CD4-positive, alpha-beta T cell treated with Interleukin-21 for 1 hour (primary cell): Measurements from ENCODE around the gene CEP170B.
"Not testable (repeated sequence)": the region's sequence is repeated elsewhere in the genome, so short reads cannot be mapped to it uniquely, and the experiment has no call there.

Experiments
- DNase-seq: peaks from one replicate; pipeline ENCODE4 v3.0.0-alpha.2; 2020

CEP170B gene

GRCh38 chr14:104879983-104880565 lies 15.0 kb downstream of the CEP170B start:
- DNase-seq: no peak

GRCh38 chr14:104880584-104881210 lies 15.6 kb downstream of the CEP170B start:
- DNase-seq: no peak

DNA sequence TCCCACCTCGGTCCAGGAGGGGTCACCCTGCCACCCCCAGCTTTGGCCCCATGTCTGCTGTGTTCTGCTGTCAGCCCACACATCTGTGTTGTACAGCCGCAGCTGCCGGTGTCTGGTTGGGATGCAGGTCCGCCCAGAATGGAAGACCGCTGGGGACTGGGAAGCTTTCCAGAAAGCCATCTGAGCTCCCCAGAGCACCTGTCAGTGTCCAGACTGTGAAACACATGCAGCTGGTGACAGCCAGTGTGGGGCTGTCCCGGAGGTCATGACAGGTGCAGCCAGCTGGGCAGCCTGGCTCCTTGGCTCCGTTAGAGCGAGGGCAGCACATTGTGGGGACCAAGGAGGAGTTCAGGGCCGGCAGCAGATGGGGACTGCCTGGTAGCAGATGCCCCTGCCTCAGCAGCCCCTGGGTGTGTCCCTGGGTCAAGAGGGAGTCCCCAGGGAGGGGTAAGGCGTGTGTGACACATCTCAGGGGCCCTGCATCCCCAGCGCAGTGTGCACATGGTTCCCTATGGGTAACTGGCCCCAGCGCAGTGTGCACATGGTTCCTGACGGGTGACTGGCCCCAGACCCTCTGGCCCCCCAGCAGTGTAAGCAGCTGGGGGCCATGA lies 16.4 kb downstream of the CEP170B start:
- DNase-seq: no peak

- no peak for DNase-seq
Observed at GRCh38 chr14:104882325-104882973, 17.4 kb downstream of the CEP170B start.

DNA sequence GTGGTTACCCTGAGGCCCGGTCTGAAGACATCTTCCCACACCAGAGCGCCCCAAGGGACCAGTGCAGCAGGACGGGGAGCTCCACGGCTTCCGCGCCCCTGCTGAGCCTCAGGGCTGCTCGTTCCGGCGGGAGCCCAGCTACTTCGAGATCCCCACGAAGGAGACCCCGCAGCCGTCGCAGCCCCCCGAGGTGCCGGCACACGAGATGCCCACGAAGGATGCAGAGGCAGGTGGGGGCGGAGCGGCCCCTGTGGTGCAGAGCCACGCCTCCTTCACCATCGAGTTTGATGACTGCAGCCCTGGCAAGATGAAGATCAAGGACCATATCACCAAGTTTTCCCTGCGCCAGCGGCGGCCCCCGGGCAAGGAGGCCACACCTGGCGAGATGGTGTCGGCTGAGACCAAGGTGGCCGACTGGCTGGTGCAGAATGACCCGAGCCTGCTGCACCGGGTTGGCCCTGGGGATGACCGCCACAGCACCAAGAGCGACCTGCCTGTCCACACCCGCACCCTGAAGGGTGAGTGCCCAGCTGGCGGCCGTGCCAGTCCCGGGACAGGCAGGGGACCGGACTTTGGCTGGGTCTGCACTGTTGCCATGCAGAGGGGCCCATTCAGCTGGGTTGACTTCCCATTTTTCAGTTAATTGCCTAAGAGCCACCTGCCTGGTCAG lies 18.1 kb downstream of the CEP170B start:
- DNase-seq: no peak

DNA sequence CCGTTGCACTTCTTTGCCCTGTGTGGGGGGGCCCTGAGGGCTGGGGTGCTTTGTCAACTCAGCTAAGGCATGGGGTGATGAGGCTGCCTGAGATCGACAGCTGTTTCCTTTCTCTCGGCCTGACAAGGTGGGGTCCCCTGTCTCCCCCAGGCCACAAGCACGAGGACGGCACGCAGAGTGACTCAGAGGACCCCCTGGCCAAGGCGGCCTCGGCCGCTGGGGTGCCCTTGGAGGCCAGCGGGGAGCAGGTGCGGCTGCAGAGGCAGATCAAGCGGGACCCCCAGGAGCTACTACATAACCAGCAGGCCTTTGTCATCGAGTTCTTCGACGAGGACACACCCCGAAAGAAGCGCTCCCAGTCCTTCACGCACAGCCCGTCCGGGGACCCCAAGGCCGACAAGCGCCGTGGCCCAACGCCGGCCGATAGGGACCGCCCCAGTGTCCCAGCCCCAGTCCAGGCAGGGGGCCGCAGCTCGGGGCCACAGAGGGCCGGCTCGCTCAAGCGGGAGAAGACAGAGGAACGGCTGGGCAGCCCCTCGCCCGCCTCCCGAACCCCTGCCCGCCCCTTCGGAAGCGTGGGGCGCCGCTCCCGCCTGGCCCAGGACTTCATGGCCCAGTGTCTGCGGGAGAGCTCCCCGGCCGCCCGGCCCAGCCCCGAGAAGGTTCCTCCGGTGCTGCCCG lies 18.8 kb downstream of the CEP170B start:
- no peak for DNase-seq

GRCh38 chr14:104884381-104884780 lies 19.3 kb downstream of the CEP170B start:
- not testable (repeated sequence) for DNase-seq

- DNase-seq: no peak
Observed at GRCh38 chr14:104885031-104885972, 20.2 kb downstream of the CEP170B start.

- no peak for DNase-seq
Observed at GRCh38 chr14:104885973-104886689, 21.1 kb downstream of the CEP170B start.

GRCh38 chr14:104886690-104887622 lies 21.9 kb downstream of the CEP170B start:
- no peak for DNase-seq

DNA sequence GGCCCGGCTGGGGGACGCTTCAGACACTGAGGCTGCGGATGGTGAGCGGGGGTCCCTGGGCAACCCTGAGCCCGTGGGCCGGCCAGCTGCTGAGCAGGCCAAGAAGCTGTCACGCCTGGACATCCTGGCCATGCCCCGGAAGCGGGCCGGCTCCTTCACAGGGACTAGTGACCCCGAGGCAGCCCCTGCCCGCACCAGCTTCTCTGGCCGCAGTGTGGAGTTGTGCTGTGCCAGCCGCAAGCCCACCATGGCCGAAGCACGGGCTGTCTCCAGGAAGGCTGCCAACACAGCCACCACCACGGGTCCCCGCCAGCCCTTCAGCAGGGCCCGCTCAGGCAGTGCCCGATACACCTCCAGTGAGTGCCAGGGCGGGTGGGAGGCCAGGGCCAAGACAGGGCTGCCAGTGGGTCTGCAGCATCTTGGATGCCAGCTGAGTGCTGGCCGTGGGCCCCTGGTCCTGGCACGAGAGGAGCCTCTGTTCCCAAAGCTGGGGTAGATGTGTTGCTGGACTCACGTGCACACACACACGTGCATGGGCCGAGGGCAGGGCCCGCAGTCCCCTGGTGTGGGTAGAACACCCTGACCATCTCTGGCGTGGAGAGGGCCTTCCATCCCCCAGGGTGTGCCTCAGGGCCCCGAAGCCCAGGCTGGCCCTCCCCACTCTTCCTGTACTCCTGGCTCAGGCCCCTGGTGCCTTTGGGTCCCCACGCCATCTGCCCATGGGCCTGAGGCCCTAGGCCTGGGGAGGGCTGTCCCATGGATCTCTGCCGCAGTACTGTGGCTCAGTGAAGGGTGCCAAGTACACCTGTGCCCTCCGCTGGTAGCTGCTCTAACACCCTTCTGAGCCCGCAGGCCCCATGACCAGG lies 22.8 kb downstream of the CEP170B start:
- no peak for DNase-seq

GRCh38 chr14:104888489-104889374 lies 23.7 kb downstream of the CEP170B start:
- no peak for DNase-seq

GRCh38 chr14:104889375-104889757 lies 24.3 kb downstream of the CEP170B start:
- no peak for DNase-seq

GRCh38 chr14:104890292-104890691 lies 25.2 kb downstream of the CEP170B start:
- DNase-seq: not testable (repeated sequence)

- no peak for DNase-seq
Observed at GRCh38 chr14:104891121-104891551, 26.1 kb downstream of the CEP170B start.

DNA sequence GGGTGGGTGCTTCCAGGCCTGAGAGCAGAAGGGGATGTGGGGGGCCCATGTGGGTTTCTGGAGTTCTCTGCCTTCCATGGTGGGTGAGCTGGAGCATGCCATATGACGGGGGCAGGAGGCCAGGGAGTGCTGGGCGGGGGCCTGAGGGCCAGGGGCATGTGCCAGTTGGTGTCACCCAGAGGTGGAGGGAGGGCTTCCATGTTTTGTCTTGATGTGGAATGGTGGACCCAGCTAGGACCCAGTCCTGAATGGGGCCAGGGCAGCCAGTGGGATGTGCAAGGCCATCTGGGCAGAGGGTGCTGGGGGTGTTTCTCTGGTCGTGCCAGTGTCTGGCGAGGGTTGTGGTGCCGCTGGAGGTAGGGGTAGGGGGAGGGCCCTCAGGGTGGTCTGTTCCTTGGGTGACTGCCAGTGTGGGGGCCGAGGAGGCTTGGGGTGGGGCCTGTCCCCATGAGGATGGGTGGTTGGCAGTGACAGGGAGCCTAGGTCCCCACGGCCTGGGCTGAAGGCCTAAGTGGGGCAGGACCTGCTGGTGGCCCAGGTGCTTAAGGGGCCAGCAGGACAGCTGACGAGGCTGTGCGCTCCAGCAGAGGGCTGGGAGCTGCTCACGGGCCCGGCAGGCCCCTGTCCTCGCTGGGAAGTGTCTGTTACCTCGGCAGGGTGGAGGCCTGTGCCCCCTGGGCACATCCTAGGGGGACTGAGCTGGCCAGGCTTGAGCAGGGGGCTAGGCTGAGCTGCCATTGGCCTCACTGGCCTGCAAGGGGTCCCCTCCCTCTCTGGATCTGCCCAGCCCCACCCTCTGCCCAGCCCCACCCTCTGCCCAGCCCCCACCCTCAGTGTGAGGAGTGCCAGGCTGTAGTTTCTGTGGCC lies 26.8 kb downstream of the CEP170B start:
- no peak for DNase-seq
